Astrocyte (in vitro differentiated cells and primary cell): ENCODE data around the gene LIPM. TPM values are rescaled to one million over a fixed set of nuclear protein-coding genes. Genes with fewer than 3 reads are reported as not detected.

Experiments used
- DNase-seq: peaks from one replicate; pipeline ENCODE4 v3.0.0-alpha.2; 2010; ENCODE audit warnings: low read depth
- FAIRE-seq: peaks from 2 replicates; lab custom pipeline; 2011; peaks lifted over from hg19 to GRCh38; lab: Jason Lieb, UNC
- H2AFZ ChIP-seq: 2 replicates; pipeline ENCODE4 v1.6.0; 2012; ENCODE audit warnings: low read depth, low read length, inconsistent platforms
- H3K27ac ChIP-seq: 2 replicates; pipeline ENCODE4 v1.5.1; 2011; ENCODE audit warnings: low read depth, low read length, inconsistent platforms
- H3K27me3 ChIP-seq: 2 replicates; pipeline ENCODE4 v1.6.0; 2011; ENCODE audit warnings: low read length, inconsistent platforms; ENCODE audit not compliant: insufficient read depth
- H3K36me3 ChIP-seq: 2 replicates; pipeline ENCODE4 v1.5.1; 2011; ENCODE audit warnings: low read length, inconsistent platforms; ENCODE audit not compliant: insufficient read depth
- H3K4me1 ChIP-seq: 2 replicates; pipeline ENCODE4 v1.5.1; 2011; ENCODE audit warnings: low read length, inconsistent platforms; ENCODE audit not compliant: insufficient read depth
- H3K4me2 ChIP-seq: 2 replicates; pipeline ENCODE4 v1.6.0; 2012; ENCODE audit warnings: low read length, inconsistent platforms
- H3K4me3 ChIP-seq: 2 replicates; pipeline ENCODE4 v1.5.1; 2011; ENCODE audit warnings: low read depth, mild to moderate bottlenecking, low read length, inconsistent platforms; ENCODE audit not compliant: insufficient read depth
- H3K79me2 ChIP-seq: 2 replicates; pipeline ENCODE4 v1.6.0; 2012; ENCODE audit warnings: mild to moderate bottlenecking, low read length, inconsistent platforms; ENCODE audit not compliant: insufficient read depth
- H3K9ac ChIP-seq: 2 replicates; pipeline ENCODE4 v1.6.0; 2012; ENCODE audit warnings: mild to moderate bottlenecking, low read length, inconsistent platforms
- H3K9me3 ChIP-seq: 2 replicates; pipeline ENCODE4 v1.5.1; 2012; ENCODE audit warnings: low read depth, mild to moderate bottlenecking, low read length, inconsistent platforms; ENCODE audit not compliant: insufficient read depth
- H4K20me1 ChIP-seq: 2 replicates; pipeline ENCODE4 v1.6.0; 2012; ENCODE audit warnings: low read length, inconsistent platforms; ENCODE audit not compliant: insufficient read depth
- H3K27ac Mint-ChIP-seq: one replicate; pipeline ENCODE4 v1.8.0; 2021; ENCODE audit warnings: mild to moderate bottlenecking, mixed read lengths; ENCODE audit not compliant: unreplicated experiment
- H3K27me3 Mint-ChIP-seq: one replicate; pipeline ENCODE4 v1.8.0; 2021; ENCODE audit warnings: low read depth, mixed read lengths; ENCODE audit not compliant: unreplicated experiment
- H3K36me3 Mint-ChIP-seq: one replicate; pipeline ENCODE4 v1.8.0; 2021; ENCODE audit warnings: low read depth, mixed read lengths; ENCODE audit not compliant: unreplicated experiment
- H3K4me1 Mint-ChIP-seq: one replicate; pipeline ENCODE4 v1.8.0; 2021; ENCODE audit warnings: low read depth, mixed read lengths; ENCODE audit not compliant: unreplicated experiment
- H3K4me3 Mint-ChIP-seq: one replicate; pipeline ENCODE4 v1.8.0; 2021; ENCODE audit warnings: mild to moderate bottlenecking, moderate library complexity, mixed read lengths; ENCODE audit not compliant: unreplicated experiment
- H3K9me3 Mint-ChIP-seq: one replicate; pipeline ENCODE4 v1.8.0; 2021; ENCODE audit warnings: mild to moderate bottlenecking, mixed read lengths; ENCODE audit not compliant: unreplicated experiment
- EZH2 ChIP-seq: IDR thresholded peaks from 2 replicates; pipeline ENCODE4 v1.6.1; 2012; ENCODE audit warnings: mild to moderate bottlenecking, low read length, inconsistent platforms; ENCODE audit not compliant: insufficient read depth
- total RNA-seq: library from RNA; stranded (reverse); gene quantifications from 2 replicates; pipeline ENCODE4 v1.2.1, GENCODE V29; 2021
- TF ChIP-seq, protein P1 (sequence below): IDR thresholded peaks from 2 replicates; pipeline ENCODE4 v1.5.1; 2011; ENCODE audit warnings: low read depth, mild to moderate bottlenecking, inconsistent platforms, low read length, moderate library complexity; ENCODE audit not compliant: insufficient read depth

Gene LIPM
- total RNA-seq, 1 donor from 2014 or later, result not detected

DNA sequence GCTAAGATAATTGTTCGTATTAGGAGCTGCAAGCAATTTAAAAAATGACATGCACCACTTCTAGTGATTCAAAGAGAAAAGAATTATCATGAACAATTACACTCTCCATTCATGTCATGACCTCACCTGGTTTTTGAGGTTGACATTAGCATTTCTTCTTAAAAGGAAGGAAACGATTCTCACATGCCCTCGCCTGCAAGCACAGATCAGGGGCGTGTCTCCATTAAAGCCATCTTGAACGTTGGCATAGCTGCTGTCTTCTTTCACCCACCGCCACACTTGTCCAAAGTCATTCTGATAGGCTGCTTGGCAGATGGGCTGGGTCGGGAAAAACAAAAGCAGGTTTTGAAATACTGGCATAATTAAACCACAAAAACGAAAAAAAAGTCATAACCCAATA lies 29.2 kb downstream of the LIPM start:
- no peaks in the 10 kb centered on the region for H3K4me1 Mint-ChIP-seq
- no peaks in the 10 kb centered on the region for H3K9me3 Mint-ChIP-seq
- Histone ChIP-seq H3K9me3 (no peaks in the 10 kb centered on the region), H3K4me1 (no peaks in the 10 kb centered on the region), H3K36me3 (no peaks in the 10 kb centered on the region), H3K9ac (no peak overlapping the region), H4K20me1 (no peaks in the 10 kb centered on the region), H3K27me3 (no peaks in the 10 kb centered on the region), H2AFZ (no peak overlapping the region), H3K27ac (no peak overlapping the region), H3K4me3 (no peak overlapping the region), H3K79me2 (no peaks in the 10 kb centered on the region), H3K4me2 (no peak overlapping the region)
- H3K4me3 Mint-ChIP-seq, result no peak overlapping the region
- TF ChIP-seq EZH2, result no peak
- TF ChIP-seq, protein P1, sequence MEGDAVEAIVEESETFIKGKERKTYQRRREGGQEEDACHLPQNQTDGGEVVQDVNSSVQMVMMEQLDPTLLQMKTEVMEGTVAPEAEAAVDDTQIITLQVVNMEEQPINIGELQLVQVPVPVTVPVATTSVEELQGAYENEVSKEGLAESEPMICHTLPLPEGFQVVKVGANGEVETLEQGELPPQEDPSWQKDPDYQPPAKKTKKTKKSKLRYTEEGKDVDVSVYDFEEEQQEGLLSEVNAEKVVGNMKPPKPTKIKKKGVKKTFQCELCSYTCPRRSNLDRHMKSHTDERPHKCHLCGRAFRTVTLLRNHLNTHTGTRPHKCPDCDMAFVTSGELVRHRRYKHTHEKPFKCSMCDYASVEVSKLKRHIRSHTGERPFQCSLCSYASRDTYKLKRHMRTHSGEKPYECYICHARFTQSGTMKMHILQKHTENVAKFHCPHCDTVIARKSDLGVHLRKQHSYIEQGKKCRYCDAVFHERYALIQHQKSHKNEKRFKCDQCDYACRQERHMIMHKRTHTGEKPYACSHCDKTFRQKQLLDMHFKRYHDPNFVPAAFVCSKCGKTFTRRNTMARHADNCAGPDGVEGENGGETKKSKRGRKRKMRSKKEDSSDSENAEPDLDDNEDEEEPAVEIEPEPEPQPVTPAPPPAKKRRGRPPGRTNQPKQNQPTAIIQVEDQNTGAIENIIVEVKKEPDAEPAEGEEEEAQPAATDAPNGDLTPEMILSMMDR, result no peak
- DNase-seq, result no peak
- no peak for FAIRE-seq
- H3K27me3 Mint-ChIP-seq, result peaks cover 2% of the 10 kb centered on the region
- no peak overlapping the region for H3K27ac Mint-ChIP-seq
- no peaks in the 10 kb centered on the region for H3K36me3 Mint-ChIP-seq

DNA sequence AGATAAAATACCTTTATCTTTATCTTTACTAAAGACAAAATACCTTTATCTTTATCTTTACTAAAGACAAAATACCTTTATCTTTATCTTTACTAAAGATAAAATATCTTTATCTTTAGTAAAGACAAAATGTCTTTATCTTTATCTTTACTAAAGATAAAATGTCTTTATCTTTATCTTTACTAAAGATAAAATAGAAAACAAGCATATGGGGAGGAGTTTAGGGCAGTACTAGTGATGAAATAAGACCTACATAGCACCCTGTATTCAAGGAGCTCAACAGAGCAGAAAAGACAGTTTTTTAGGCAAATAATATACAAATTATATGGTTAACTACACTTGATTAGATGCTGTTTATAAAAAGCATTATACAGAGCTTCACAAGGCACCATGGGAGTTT lies 29.8 kb downstream of the LIPM start:
- no peak overlapping the region for H2AFZ ChIP-seq
- no peak for FAIRE-seq
- no peaks in the 10 kb centered on the region for H3K9me3 Mint-ChIP-seq
- DNase-seq, result no peak
- H3K4me3 Mint-ChIP-seq, result no peak overlapping the region
- no peak overlapping the region for H3K27ac ChIP-seq
- H3K27ac Mint-ChIP-seq, result no peak overlapping the region
- no peaks in the 10 kb centered on the region for H3K79me2 ChIP-seq
- peaks cover 2% of the 10 kb centered on the region for H3K27me3 Mint-ChIP-seq
- TF ChIP-seq, protein P1, result no peak
- no peak for TF ChIP-seq EZH2
- H3K36me3 ChIP-seq, result no peaks in the 10 kb centered on the region
- H3K4me2 ChIP-seq, result no peak overlapping the region
- H3K9me3 ChIP-seq, result no peaks in the 10 kb centered on the region
- no peaks in the 10 kb centered on the region for H4K20me1 ChIP-seq
- H3K4me3 ChIP-seq, result no peak overlapping the region
- no peaks in the 10 kb centered on the region for H3K4me1 ChIP-seq
- no peaks in the 10 kb centered on the region for H3K4me1 Mint-ChIP-seq
- no peaks in the 10 kb centered on the region for H3K27me3 ChIP-seq
- H3K36me3 Mint-ChIP-seq, result no peaks in the 10 kb centered on the region
- H3K9ac ChIP-seq, result no peak overlapping the region

DNA sequence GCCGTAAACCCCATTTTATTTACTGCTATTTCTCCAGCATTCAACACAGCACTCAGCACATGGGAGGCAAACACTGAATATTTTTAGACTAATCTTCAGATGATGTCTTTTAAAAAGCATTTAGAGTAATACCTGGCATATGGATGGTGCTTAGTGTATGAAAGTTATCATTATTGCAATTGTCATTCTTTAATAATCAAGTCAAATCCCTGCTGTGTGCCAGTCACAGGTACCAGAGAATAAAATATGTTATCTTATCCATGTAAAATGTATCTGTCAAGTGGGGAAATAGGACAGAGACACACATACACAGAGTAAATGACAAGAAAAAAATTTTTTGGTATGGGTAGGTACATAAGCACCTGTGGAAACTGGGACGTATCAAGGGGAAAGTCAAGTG lies 30.6 kb downstream of the LIPM start:
- no peaks in the 10 kb centered on the region for H3K36me3 Mint-ChIP-seq
- Histone ChIP-seq H3K4me2 (no peak overlapping the region), H3K27ac (no peak overlapping the region), H4K20me1 (no peaks in the 10 kb centered on the region), H3K9me3 (no peaks in the 10 kb centered on the region), H3K79me2 (no peaks in the 10 kb centered on the region), H3K4me1 (no peaks in the 10 kb centered on the region), H3K9ac (no peak overlapping the region), H3K4me3 (no peak overlapping the region), H3K27me3 (no peaks in the 10 kb centered on the region), H3K36me3 (no peaks in the 10 kb centered on the region), H2AFZ (no peak overlapping the region)
- TF ChIP-seq EZH2, result no peak
- TF ChIP-seq, protein P1, result no peak
- no peak overlapping the region for H3K27ac Mint-ChIP-seq
- peaks cover 2% of the 10 kb centered on the region for H3K27me3 Mint-ChIP-seq
- H3K9me3 Mint-ChIP-seq, result no peaks in the 10 kb centered on the region
- no peaks in the 10 kb centered on the region for H3K4me1 Mint-ChIP-seq
- no peak overlapping the region for H3K4me3 Mint-ChIP-seq
- FAIRE-seq, result no peak
- no peak for DNase-seq
